H9 (cell line): ENCODE data around the gene TNK2. TPM values are rescaled to one million over a fixed set of nuclear protein-coding genes. Genes with fewer than 3 reads are reported as not detected.

Experiments
- DNase-seq: peaks from one replicate; pipeline ENCODE4 v3.0.0-alpha.2; 2017
- H2AFZ ChIP-seq: one replicate; pipeline ENCODE4 v1.6.1; 2013; ENCODE audit warnings: mild to moderate bottlenecking, low read length, control low read depth, moderate library complexity
- H2AK5ac ChIP-seq: 2 replicates; pipeline ENCODE4 v1.6.1; 2013; ENCODE audit warnings: low read length, control low read depth, mixed read lengths; ENCODE audit not compliant: insufficient read length
- H2BK120ac ChIP-seq: one replicate; pipeline ENCODE4 v1.6.1; 2013; ENCODE audit warnings: low read depth, mild to moderate bottlenecking, low read length, control low read depth, inconsistent platforms; ENCODE audit not compliant: poor library complexity, severe bottlenecking
- H2BK12ac ChIP-seq: 2 replicates; pipeline ENCODE4 v1.6.1; 2013; ENCODE audit warnings: low read length, control low read depth, mixed read lengths, low read depth; ENCODE audit not compliant: insufficient read length
- H2BK15ac ChIP-seq: 2 replicates; pipeline ENCODE4 v1.6.1; 2013; ENCODE audit warnings: low read depth, low read length, control low read depth
- H2BK20ac ChIP-seq: one replicate; pipeline ENCODE4 v1.6.1; 2013; ENCODE audit warnings: low read depth, mild to moderate bottlenecking, low read length, control low read depth, inconsistent platforms; ENCODE audit not compliant: poor library complexity, severe bottlenecking
- H2BK5ac ChIP-seq: 2 replicates; pipeline ENCODE4 v1.6.1; 2013; ENCODE audit warnings: low read length, control low read depth, mixed read lengths; ENCODE audit not compliant: insufficient read length
- H3K14ac ChIP-seq: 2 replicates; pipeline ENCODE4 v1.6.1; 2013; ENCODE audit warnings: low read length, control low read depth; ENCODE audit not compliant: insufficient read depth
- H3K18ac ChIP-seq: 2 replicates; pipeline ENCODE4 v1.6.1; 2013; ENCODE audit warnings: low read depth, mild to moderate bottlenecking, mixed read lengths, low read length, control low read depth; ENCODE audit not compliant: insufficient read length
- H3K23ac ChIP-seq: 2 replicates; pipeline ENCODE4 v1.6.1; 2013; ENCODE audit warnings: low read length, control low read depth, mixed read lengths, low read depth; ENCODE audit not compliant: insufficient read length
- H3K23me2 ChIP-seq: 2 replicates; pipeline ENCODE4 v1.6.1; 2013; ENCODE audit warnings: low read depth, mild to moderate bottlenecking, mixed read lengths, low read length, control low read depth; ENCODE audit not compliant: insufficient read length, poor library complexity, severe bottlenecking
- H3K27ac ChIP-seq: 2 replicates; pipeline ENCODE4 v1.5.1; 2013; ENCODE audit warnings: low read length, control low read depth, mixed read lengths, low read depth; ENCODE audit not compliant: insufficient read length
- H3K27me3 ChIP-seq: 2 replicates; pipeline ENCODE4 v1.6.1; 2013; ENCODE audit warnings: low read length, control low read depth, inconsistent platforms; ENCODE audit not compliant: insufficient read depth
- H3K4ac ChIP-seq: 2 replicates; pipeline ENCODE4 v1.6.1; 2013; ENCODE audit warnings: low read depth, mild to moderate bottlenecking, control low read depth, inconsistent platforms, low read length, moderate library complexity
- H3K4me1 ChIP-seq: 2 replicates; pipeline ENCODE4 v1.6.1; 2013; ENCODE audit warnings: low read length, control low read depth, inconsistent platforms; ENCODE audit not compliant: insufficient read depth
- H3K4me2 ChIP-seq: 2 replicates; pipeline ENCODE4 v1.6.1; 2013; ENCODE audit warnings: low read length, control low read depth, mixed read lengths; ENCODE audit not compliant: insufficient read length, insufficient read depth
- H3K56ac ChIP-seq: 2 replicates; pipeline ENCODE4 v1.6.1; 2013; ENCODE audit warnings: low read depth, mild to moderate bottlenecking, mixed read lengths, low read length, control low read depth; ENCODE audit not compliant: insufficient read length
- H3K79me1 ChIP-seq: 2 replicates; pipeline ENCODE4 v1.6.1; 2013; ENCODE audit warnings: low read depth, mild to moderate bottlenecking, moderate library complexity, low read length, control low read depth, inconsistent platforms; ENCODE audit not compliant: insufficient read depth, poor library complexity, severe bottlenecking
- H3K79me2 ChIP-seq: 2 replicates; pipeline ENCODE4 v1.6.1; 2013; ENCODE audit warnings: low read length, control low read depth, inconsistent platforms; ENCODE audit not compliant: insufficient read depth
- H3K9ac ChIP-seq: 2 replicates; pipeline ENCODE4 v1.6.1; 2013; ENCODE audit warnings: low read length, control low read depth, mixed read lengths; ENCODE audit not compliant: insufficient read length; ENCODE audit errors: extremely low read depth
- H3K9me3 ChIP-seq: one replicate; pipeline ENCODE4 v1.6.1; 2013; ENCODE audit warnings: low read depth, low read length, inconsistent platforms; ENCODE audit not compliant: control insufficient read depth
- H3T11ph ChIP-seq: one replicate; pipeline ENCODE4 v1.6.1; 2013; ENCODE audit warnings: mild to moderate bottlenecking, low read length, control low read depth, inconsistent platforms
- H4K20me1 ChIP-seq: one replicate; pipeline ENCODE4 v1.6.1; 2013; ENCODE audit not compliant: control insufficient read depth, insufficient read length, insufficient read depth
- H4K5ac ChIP-seq: 2 replicates; pipeline ENCODE4 v1.6.1; 2013; ENCODE audit warnings: low read depth, mild to moderate bottlenecking, mixed read lengths, low read length, control low read depth; ENCODE audit not compliant: insufficient read length
- H4K8ac ChIP-seq: replicated peaks from 2 replicates; pipeline ENCODE4 v1.6.1; 2013; ENCODE audit warnings: low read length, control low read depth, mixed read lengths, low read depth; ENCODE audit not compliant: insufficient read length
- H4K91ac ChIP-seq: 2 replicates; pipeline ENCODE4 v1.6.1; 2013; ENCODE audit warnings: low read depth, mild to moderate bottlenecking, moderate library complexity, mixed read lengths, low read length, control low read depth; ENCODE audit not compliant: insufficient read length
- H3K27ac Mint-ChIP-seq, 3 experiments: 2 replicates in 2 of 3; 3 replicates in 1 of 3; pipeline ENCODE4 v1.8.0; 2020 to 2021; ENCODE audit warnings: mixed read lengths in 3 of 3, mild to moderate bottlenecking in 1 of 3, moderate library complexity in 1 of 3
- H3K27me3 Mint-ChIP-seq: 2 replicates; pipeline ENCODE4 v1.8.0; 2021; ENCODE audit warnings: low read depth, mild to moderate bottlenecking, moderate library complexity, mixed read lengths
- H3K36me3 Mint-ChIP-seq, 3 experiments: 2 replicates in 2 of 3; 3 replicates in 1 of 3; pipeline ENCODE4 v1.8.0; 2020 to 2021; ENCODE audit warnings: low read depth in 3 of 3, mixed read lengths in 3 of 3; ENCODE audit not compliant: insufficient read depth in 1 of 3
- H3K4me1 Mint-ChIP-seq, 2 experiments: 2 replicates each; pipeline ENCODE4 v1.8.0; 2020; ENCODE audit warnings: mixed read lengths in 2 of 2
- H3K4me3 Mint-ChIP-seq, 2 experiments: 2 replicates in 1 of 2; 3 replicates in 1 of 2; pipeline ENCODE4 v1.8.0; 2020 to 2021; ENCODE audit warnings: mild to moderate bottlenecking in 2 of 2, mixed read lengths in 2 of 2, moderate library complexity in 1 of 2
- H3K9me3 Mint-ChIP-seq, 2 experiments: 2 replicates in 1 of 2; 3 replicates in 1 of 2; pipeline ENCODE4 v1.8.0; 2020; ENCODE audit warnings: mild to moderate bottlenecking in 2 of 2, mixed read lengths in 2 of 2, moderate library complexity in 1 of 2
- CTCF ChIP-seq: fragments of 200-600 bp; sonication (generic); conservative IDR thresholded peaks from 3 replicates; pipeline ENCODE4 v1.8.0; 2021; ENCODE audit warnings: antibody characterized with exemption, mild to moderate bottlenecking
- WGBS: extraction: QIAGEN DNeasy Blood & Tissue Kit; methylation state at CpG from one replicate; pipeline ENCODE4 v1.1.7; 2013; ENCODE audit warnings: missing lambda C conversion rate, low lambda C conversion rate, mixed read lengths; ENCODE audit not compliant: insufficient read length; ENCODE audit errors: extremely low coverage; 5-methylcytosine and 5-hydroxymethylcytosine counted together
- total RNA-seq: library from RNA; stranded (reverse); gene quantifications from 2 replicates; pipeline ENCODE4 v1.2.1, GENCODE V29; 2021

Gene TNK2
- total RNA-seq, 1 experiment from 2014 or later, result 34.5 TPM

GRCh38 chr3:195932418-195933043 is 24.2 kb upstream of the TNK2 start:
- no peak overlapping the region for H3T11ph ChIP-seq
- no peaks in the 10 kb centered on the region; the same call in 1 of the 2 replicates for H3K4me1 ChIP-seq
- WGBS, result no CpG with 5 or more reads among the region's 9 CpGs
- H4K20me1 ChIP-seq, result no peaks in the 10 kb centered on the region
- no peak overlapping the region for H3K9ac ChIP-seq
- H3K79me1 ChIP-seq, result no peaks in the 10 kb centered on the region
- no peak overlapping the region for H3K56ac ChIP-seq
- no peaks in the 10 kb centered on the region for H3K27me3 ChIP-seq
- no peak overlapping the region for H4K91ac ChIP-seq
- H2BK5ac ChIP-seq, result no peak overlapping the region
- no peak overlapping the region for H2BK20ac ChIP-seq
- no peak overlapping the region for H3K27ac ChIP-seq
- Mint-ChIP-seq H3K36me3 (peaks cover 10 to 14% (median 12%) of the 10 kb centered on the region in 3 experiments), H3K27ac (no peak overlapping the region; a peak in 2 of 7 replicates), H3K4me3 (no peak overlapping the region), H3K27me3 (peaks cover 10% of the 10 kb centered on the region), H3K4me1 (peaks cover 10 to 16% of the 10 kb centered on the region in 2 experiments), H3K9me3 (peaks cover 2 to 3% of the 10 kb centered on the region in 2 experiments; a peak in 3 of 5 replicates)
- no peak overlapping the region for H2BK12ac ChIP-seq
- no peak overlapping the region for H3K4me2 ChIP-seq
- no peak for DNase-seq
- H4K8ac ChIP-seq, result no peak overlapping the region
- no peak overlapping the region for H3K23ac ChIP-seq
- H3K18ac ChIP-seq, result no peak overlapping the region
- H2BK15ac ChIP-seq, result no peak overlapping the region
- H3K14ac ChIP-seq, result no peak overlapping the region
- no peak overlapping the region for H3K4ac ChIP-seq
- no peaks in the 10 kb centered on the region for H3K23me2 ChIP-seq
- H3K9me3 ChIP-seq, result no peaks in the 10 kb centered on the region
- no peak overlapping the region for H2AFZ ChIP-seq
- no peak overlapping the region for H4K5ac ChIP-seq
- H2AK5ac ChIP-seq, result no peak overlapping the region
- no peak for TF ChIP-seq CTCF
- H2BK120ac ChIP-seq, result no peak overlapping the region
- H3K79me2 ChIP-seq, result no peaks in the 10 kb centered on the region
